Small intestine (tissue), 7 donors: ENCODE data around the gene ADAT1. TPM values are rescaled to one million over a fixed set of nuclear protein-coding genes. Genes with fewer than 3 reads are reported as not detected.
"Not testable (repeated sequence)": the region's sequence is repeated elsewhere in the genome, so short reads cannot be mapped to it uniquely, and the experiment has no call there.

Experiments used
- DNase-seq, 2 donors: peaks; one replicate each; pipeline versions ENCODE4 v3.0.0 to v3.0.0-alpha.2; 2013
- FAIRE-seq: peaks from 2 replicates; lab custom pipeline; 2012; peaks lifted over from hg19 to GRCh38; lab: Jason Lieb, UNC
- H3K27ac ChIP-seq, 3 donors: one replicate each; pipeline ENCODE4 v1.5.1; 2013; ENCODE audit warnings: low read length in 2 of 3, mild to moderate bottlenecking in 2 of 3, control low read depth in 1 of 3, inconsistent platforms in 1 of 3, low read depth in 1 of 3, moderate library complexity in 1 of 3
- H3K27me3 ChIP-seq, 3 donors: one replicate each; pipeline ENCODE4 v1.6.1; 2013; ENCODE audit warnings: low read length in 3 of 3, inconsistent platforms in 1 of 3; ENCODE audit not compliant: control insufficient read depth in 3 of 3, insufficient read depth in 3 of 3
- H3K36me3 ChIP-seq, 3 donors: one replicate each; pipeline ENCODE4 v1.6.1; 2013; ENCODE audit warnings: low read length in 3 of 3, inconsistent platforms in 1 of 3, low read depth in 1 of 3, mild to moderate bottlenecking in 1 of 3, moderate library complexity in 1 of 3; ENCODE audit not compliant: control insufficient read depth in 3 of 3, insufficient read depth in 2 of 3
- H3K4me1 ChIP-seq, 3 donors: one replicate each; pipeline ENCODE4 v1.6.1; 2013; ENCODE audit warnings: low read length in 2 of 3, inconsistent platforms in 1 of 3, low read depth in 1 of 3, mild to moderate bottlenecking in 1 of 3, moderate library complexity in 1 of 3; ENCODE audit not compliant: control insufficient read depth in 3 of 3, insufficient read depth in 2 of 3
- H3K4me3 ChIP-seq, 3 donors: one replicate each; pipeline ENCODE4 v1.5.1; 2013; ENCODE audit warnings: low read length in 3 of 3, control low read depth in 1 of 3, inconsistent platforms in 1 of 3, low read depth in 1 of 3, mild to moderate bottlenecking in 1 of 3, moderate library complexity in 1 of 3
- H3K9me3 ChIP-seq, 2 donors: one replicate each; pipeline ENCODE4 v1.6.1; 2013; ENCODE audit warnings: low read depth in 1 of 2, low read length in 1 of 2; ENCODE audit not compliant: control insufficient read depth in 2 of 2, insufficient read depth in 1 of 2
- WGBS, 3 donors: extraction: QIAGEN DNeasy Blood & Tissue Kit; methylation state at CpG; one replicate each; pipeline ENCODE4 v1.1.7; 2013; 5-methylcytosine and 5-hydroxymethylcytosine counted together
- polyA plus RNA-seq, 4 donors: library from polyadenylated mRNA; stranded (reverse) in 3 of 4; unstranded in 1 of 4; fragments of 200-250 nt in 3 of 4; fragments of 120-200 nt in 1 of 4; gene quantifications; one replicate each; pipeline versions ENCODE4 v1.2.1 to v1.2.3, GENCODE V29; 2013
- donor health status: healthy with polysubstance abuse.
- donor health status: control.
- donor health status: control.
- donor health status: Bipolar disorder and iron deficiency.
- donor health status: healthy.

ADAT1 gene
- polyA plus RNA-seq, 4 donors, result 7.0 to 27.4 (median 18.4) TPM

GRCh38 chr16:75593308-75593707 lies 29.8 kb downstream of the ADAT1 start:
- no peaks in the 10 kb centered on the region for H3K4me1 ChIP-seq
- peaks cover 0 to 26% (median 3%) of the 10 kb centered on the region in 3 donors for H3K36me3 ChIP-seq
- no peaks in the 10 kb centered on the region for H3K27me3 ChIP-seq
- WGBS, 3 donors, result 90 to 96% (median 94%) methylated on average over 6 of the region's 6 CpGs
- no peak for DNase-seq
- no peaks in the 10 kb centered on the region for H3K9me3 ChIP-seq
- no peak overlapping the region for H3K27ac ChIP-seq
- H3K4me3 ChIP-seq, result no peak overlapping the region
- no peak for FAIRE-seq

GRCh38 chr16:75591927-75592326 lies 31.2 kb downstream of the ADAT1 start:
- H3K36me3 ChIP-seq, result peaks cover 0 to 15% (median 3%) of the 10 kb centered on the region in 3 donors
- FAIRE-seq, H3K27ac ChIP-seq, H3K9me3 ChIP-seq, H3K4me1 ChIP-seq, DNase-seq, H3K27me3 ChIP-seq, H3K4me3 ChIP-seq: not testable (repeated sequence)
- WGBS, 3 donors, result 60 to 94% (median 79%) methylated on average over 7 of the region's 9 CpGs

GRCh38 chr16:75590920-75591843 lies 31.9 kb downstream of the ADAT1 start:
- DNase-seq, result peak in 1 of 2 donors; percentile 38
- Histone ChIP-seq H3K4me1 (no peaks in the 10 kb centered on the region), H3K27ac (peak overlapping the region in 2 of 3 donors; percentile 52 to 60), H3K9me3 (no peaks in the 10 kb centered on the region), H3K4me3 (no peak overlapping the region), H3K27me3 (no peaks in the 10 kb centered on the region), H3K36me3 (peaks cover 0 to 12% (median 1%) of the 10 kb centered on the region in 3 donors)
- no peak for FAIRE-seq
- 56 to 72% (median 71%) methylated on average over 8 of the region's 8 CpGs for WGBS, 3 donors

- H3K27ac ChIP-seq, result peak overlapping the region in 1 of 3 donors; percentile 36
- H3K36me3 ChIP-seq, result peaks cover 0 to 10% (median 0%) of the 10 kb centered on the region in 3 donors
- no peaks in the 10 kb centered on the region for H3K27me3 ChIP-seq
- FAIRE-seq, result no peak
- no peak for DNase-seq
- H3K9me3 ChIP-seq, result no peaks in the 10 kb centered on the region
- no peak overlapping the region for H3K4me3 ChIP-seq
- WGBS, 3 donors, result 77 to 93% (median 86%) methylated on average over 3 of the region's 3 CpGs
- H3K4me1 ChIP-seq, result no peaks in the 10 kb centered on the region
These were observed 33.8 kb downstream of the ADAT1 start for GRCh38 chr16:75589306-75589705.

- no peak for FAIRE-seq
- Histone ChIP-seq H3K4me1 (no peaks in the 10 kb centered on the region), H3K27ac (peak overlapping the region in 1 of 3 donors; percentile 36), H3K4me3 (no peak overlapping the region), H3K36me3 (peaks cover 0 to 6% (median 0%) of the 10 kb centered on the region in 3 donors), H3K9me3 (no peaks in the 10 kb centered on the region), H3K27me3 (no peaks in the 10 kb centered on the region)
- DNase-seq, result no peak
- 96 to 97% (median 97%) methylated on average over 4 of the region's 4 CpGs for WGBS, 3 donors
These were observed 34.4 kb downstream of the ADAT1 start for GRCh38 chr16:75588716-75589115.

- H3K4me3 ChIP-seq, result no peak overlapping the region
- no peaks in the 10 kb centered on the region for H3K4me1 ChIP-seq
- DNase-seq (no peak), FAIRE-seq (no peak)
- no peak overlapping the region for H3K27ac ChIP-seq
- H3K36me3 ChIP-seq, result peaks cover 0 to 11% (median 2%) of the 10 kb centered on the region in 3 donors
- 65 to 73% (median 69%) methylated on average over 3 of the region's 3 CpGs for WGBS, 3 donors
- no peaks in the 10 kb centered on the region for H3K27me3 ChIP-seq
- no peaks in the 10 kb centered on the region for H3K9me3 ChIP-seq
These were observed 39.0 kb downstream of the ADAT1 start for GRCh38 chr16:75584108-75584507.

GRCh38 chr16:75579281-75579834 lies 43.7 kb downstream of the ADAT1 start:
- H3K4me1 ChIP-seq, result no peaks in the 10 kb centered on the region
- H3K36me3 ChIP-seq, result peaks cover 11 to 33% (median 11%) of the 10 kb centered on the region in 3 donors
- no peaks in the 10 kb centered on the region for H3K9me3 ChIP-seq
- no peaks in the 10 kb centered on the region for H3K27me3 ChIP-seq
- no peak overlapping the region for H3K4me3 ChIP-seq
- DNase-seq (no peak), FAIRE-seq (no peak)
- no peak overlapping the region for H3K27ac ChIP-seq
- 76 to 89% (median 87%) methylated on average over 7 of the region's 7 CpGs for WGBS, 3 donors

GRCh38 chr16:75578725-75579124 lies 44.4 kb downstream of the ADAT1 start:
- FAIRE-seq (no peak), DNase-seq (no peak)
- Histone ChIP-seq H3K27me3 (no peaks in the 10 kb centered on the region), H3K36me3 (peaks cover 11 to 37% (median 13%) of the 10 kb centered on the region in 3 donors), H3K4me1 (no peaks in the 10 kb centered on the region), H3K4me3 (no peak overlapping the region), H3K27ac (no peak overlapping the region), H3K9me3 (no peaks in the 10 kb centered on the region)
- WGBS, 3 donors, result 85 to 91% (median 90%) methylated on average over 2 of the region's 2 CpGs
